Measurements from ENCODE around the gene RPL22L1.

Gene RPL22L1

DNA sequence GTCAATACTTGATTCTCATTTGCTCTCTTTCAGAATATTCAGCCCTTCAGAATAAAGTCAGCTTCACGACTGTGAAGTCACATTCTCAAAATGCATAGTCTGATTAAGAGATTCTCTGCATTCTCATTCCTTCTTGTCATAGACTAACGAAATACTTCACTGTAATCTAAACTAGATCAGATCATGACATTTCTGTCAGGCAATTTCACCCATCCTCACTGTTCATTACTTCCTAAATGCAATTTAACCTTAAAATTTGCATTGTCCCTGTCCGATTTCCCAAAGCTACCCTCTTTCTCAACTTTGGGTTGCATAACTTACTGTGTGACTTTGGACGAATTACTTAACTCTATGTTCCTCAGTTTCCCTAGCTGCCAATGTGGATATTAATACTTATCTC is 6.2 kb downstream of the RPL22L1 start:
- no peak overlapping the region for H3K27ac Mint-ChIP-seq
- no peak overlapping the region for H3K4me3 Mint-ChIP-seq
- peaks cover 28% of the 10 kb centered on the region for H3K4me1 Mint-ChIP-seq
- H3K27me3 Mint-ChIP-seq (ENCODE audit: low read depth), result peaks cover 3% of the 10 kb centered on the region
- no peaks in the 10 kb centered on the region for H3K9me3 Mint-ChIP-seq
- TF ChIP-seq, protein P1, sequence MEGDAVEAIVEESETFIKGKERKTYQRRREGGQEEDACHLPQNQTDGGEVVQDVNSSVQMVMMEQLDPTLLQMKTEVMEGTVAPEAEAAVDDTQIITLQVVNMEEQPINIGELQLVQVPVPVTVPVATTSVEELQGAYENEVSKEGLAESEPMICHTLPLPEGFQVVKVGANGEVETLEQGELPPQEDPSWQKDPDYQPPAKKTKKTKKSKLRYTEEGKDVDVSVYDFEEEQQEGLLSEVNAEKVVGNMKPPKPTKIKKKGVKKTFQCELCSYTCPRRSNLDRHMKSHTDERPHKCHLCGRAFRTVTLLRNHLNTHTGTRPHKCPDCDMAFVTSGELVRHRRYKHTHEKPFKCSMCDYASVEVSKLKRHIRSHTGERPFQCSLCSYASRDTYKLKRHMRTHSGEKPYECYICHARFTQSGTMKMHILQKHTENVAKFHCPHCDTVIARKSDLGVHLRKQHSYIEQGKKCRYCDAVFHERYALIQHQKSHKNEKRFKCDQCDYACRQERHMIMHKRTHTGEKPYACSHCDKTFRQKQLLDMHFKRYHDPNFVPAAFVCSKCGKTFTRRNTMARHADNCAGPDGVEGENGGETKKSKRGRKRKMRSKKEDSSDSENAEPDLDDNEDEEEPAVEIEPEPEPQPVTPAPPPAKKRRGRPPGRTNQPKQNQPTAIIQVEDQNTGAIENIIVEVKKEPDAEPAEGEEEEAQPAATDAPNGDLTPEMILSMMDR (IDR thresholded peaks at IDR 0.05; ENCODE audit: unreplicated experiment in 3 of 3), result no peak
- H3K36me3 Mint-ChIP-seq (ENCODE audit: low read depth), result peaks cover 33% of the 10 kb centered on the region

DNA sequence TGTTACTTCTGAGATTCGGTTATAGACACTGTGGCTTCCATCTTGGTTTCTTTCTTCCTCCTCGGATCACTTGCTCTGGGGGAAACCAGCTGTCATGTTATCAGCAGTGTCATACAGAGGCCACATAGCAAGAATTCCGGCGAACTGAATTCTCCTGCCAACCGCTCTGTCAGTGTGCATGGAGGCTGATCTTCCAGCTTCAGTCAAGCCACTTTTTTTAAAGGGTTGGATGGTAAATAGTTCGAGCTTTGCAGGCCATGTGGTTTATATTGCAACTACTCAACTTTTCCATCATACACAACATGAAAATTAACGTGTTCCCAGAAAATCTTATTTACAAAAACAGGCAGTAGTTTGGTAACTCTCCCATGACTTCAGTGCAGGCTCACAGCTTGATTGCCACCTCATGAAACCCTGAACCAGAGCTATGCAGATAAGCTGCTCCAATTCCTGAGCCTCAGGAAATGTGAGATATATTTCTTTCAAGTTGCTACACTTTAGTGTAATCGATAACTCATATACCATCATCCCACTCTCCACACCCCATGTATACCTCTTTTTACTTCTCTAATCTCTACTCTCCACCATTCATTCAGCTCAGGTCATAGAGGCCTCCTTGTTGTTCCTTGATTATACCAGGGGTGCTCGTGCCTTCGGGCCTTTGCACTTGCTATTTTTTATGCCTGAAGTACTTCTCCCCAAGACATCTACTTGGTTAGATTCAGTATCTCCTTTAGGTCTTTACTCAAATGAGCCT is 7.2 kb downstream of the RPL22L1 start:
- no peaks in the 10 kb centered on the region for H3K9me3 Mint-ChIP-seq
- TF ChIP-seq, protein P1 (IDR thresholded peaks at IDR 0.05; ENCODE audit: unreplicated experiment in 3 of 3), result no peak
- H3K4me1 Mint-ChIP-seq, result peaks cover 28% of the 10 kb centered on the region
- peaks cover 33% of the 10 kb centered on the region for H3K36me3 Mint-ChIP-seq (ENCODE audit: low read depth)
- H3K4me3 Mint-ChIP-seq, result peak overlapping the region in 1 of 3 experiments; percentile 13
- H3K27ac Mint-ChIP-seq, result peak overlapping the region; percentile 24 to 84 (median 53)
- H3K27me3 Mint-ChIP-seq (ENCODE audit: low read depth), result peaks cover 3% of the 10 kb centered on the region

DNA sequence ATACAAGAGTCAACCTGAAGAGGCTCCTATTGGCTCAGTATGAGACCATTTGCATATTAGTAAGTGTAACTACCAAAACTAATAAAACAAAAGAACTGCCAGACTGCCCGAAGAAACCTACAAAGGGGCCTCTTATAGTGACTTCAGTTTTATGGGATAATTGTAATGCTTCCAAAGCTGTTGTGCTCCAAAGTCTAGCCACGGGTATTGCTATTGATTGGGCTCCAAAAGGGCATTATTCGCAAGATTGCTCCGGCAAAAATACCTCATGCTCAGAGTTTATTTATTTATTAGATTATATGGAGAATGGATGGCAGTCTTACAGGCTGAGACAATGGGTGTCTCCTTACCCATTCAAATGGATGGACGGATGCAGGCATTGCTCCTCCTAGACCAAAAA is 11.4 kb downstream of the RPL22L1 start:
- Mint-ChIP-seq H3K4me1 (peaks cover 18% of the 10 kb centered on the region), H3K27ac (no peak overlapping the region), H3K27me3 (ENCODE audit: low read depth) (peaks cover 3% of the 10 kb centered on the region), H3K36me3 (ENCODE audit: low read depth) (no peaks in the 10 kb centered on the region), H3K9me3 (no peaks in the 10 kb centered on the region), H3K4me3 (no peak overlapping the region)
- TF ChIP-seq, protein P1 (IDR thresholded peaks at IDR 0.05; ENCODE audit: unreplicated experiment in 3 of 3), result no peak

DNA sequence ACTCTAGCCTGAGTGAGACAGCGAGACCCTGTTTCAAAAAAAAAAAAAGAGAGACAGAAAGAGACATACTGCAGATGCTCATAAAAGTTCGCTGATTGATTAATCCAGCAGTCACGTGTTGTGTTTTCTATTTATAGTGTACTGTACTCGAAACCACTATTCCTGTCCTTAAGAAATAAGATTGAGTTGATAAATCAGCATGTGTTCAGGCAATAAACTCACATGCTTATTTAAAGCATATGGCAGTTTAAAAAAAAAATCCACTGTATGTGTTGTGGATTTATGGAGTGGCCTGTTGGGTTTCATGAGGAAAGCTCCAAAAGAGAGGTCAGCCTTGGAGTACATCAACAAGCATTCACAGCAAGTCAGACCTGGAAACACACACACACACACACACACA is 17.7 kb downstream of the RPL22L1 start:
- Mint-ChIP-seq H3K9me3 (no peaks in the 10 kb centered on the region), H3K4me3 (no peak overlapping the region), H3K36me3 (ENCODE audit: low read depth) (no peaks in the 10 kb centered on the region), H3K4me1 (peaks cover 6% of the 10 kb centered on the region), H3K27ac (peak overlapping the region; percentile 71 to 91 (median 77)), H3K27me3 (ENCODE audit: low read depth) (peaks cover 3% of the 10 kb centered on the region)
- TF ChIP-seq, protein P1 (IDR thresholded peaks at IDR 0.05; ENCODE audit: unreplicated experiment in 3 of 3), result no peak

DNA sequence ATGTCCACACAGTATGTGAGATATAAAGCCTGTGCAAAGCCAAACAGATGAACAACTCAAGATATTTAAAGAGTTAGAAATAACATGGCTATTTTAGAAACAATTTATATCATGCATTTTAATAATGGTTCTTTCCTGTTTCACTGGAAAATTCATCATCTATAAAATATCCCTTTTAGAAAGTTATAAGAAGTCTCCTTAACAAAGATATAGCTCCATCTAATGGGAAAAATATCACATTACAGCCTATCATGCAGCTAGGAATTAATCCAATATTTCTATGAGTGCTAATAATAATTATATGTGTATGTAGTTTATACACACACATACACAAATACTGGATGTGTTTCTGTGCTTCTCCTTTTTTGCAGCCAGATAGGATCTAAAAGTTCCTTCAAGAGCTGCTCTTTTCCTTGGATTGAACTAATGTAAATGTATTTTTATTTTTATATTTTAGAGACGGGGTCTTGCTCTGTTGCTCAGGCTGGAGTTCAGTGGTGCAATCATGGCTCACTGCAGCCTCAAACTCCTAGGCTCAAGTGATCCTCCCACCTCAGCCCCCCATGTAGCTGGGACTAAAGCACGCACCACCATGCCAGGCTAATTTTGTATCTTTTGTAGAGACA is 21.6 kb downstream of the RPL22L1 start:
- H3K4me3 Mint-ChIP-seq, result no peak overlapping the region
- no peaks in the 10 kb centered on the region for H3K9me3 Mint-ChIP-seq
- H3K36me3 Mint-ChIP-seq (ENCODE audit: low read depth), result no peaks in the 10 kb centered on the region

More for the DNA sequence above, 21.6 kb downstream of the RPL22L1 start:
- Mint-ChIP-seq H3K27me3 (ENCODE audit: low read depth) (peaks cover 3% of the 10 kb centered on the region), H3K4me1 (peaks cover 11% of the 10 kb centered on the region), H3K27ac (peak overlapping the region; percentile 30 to 61 (median 32))
- TF ChIP-seq, protein P1 (IDR thresholded peaks at IDR 0.05; ENCODE audit: unreplicated experiment in 3 of 3), result peak; percentile 50 to 56 (median 53)
